ENCODE results near the gene FGA.

The FGA gene

GRCh38 chr4:154579927-154580326, 10.6 kb downstream of the FGA start:
- DNase-seq (ENCODE audit: low spot score) = no peak

DNA sequence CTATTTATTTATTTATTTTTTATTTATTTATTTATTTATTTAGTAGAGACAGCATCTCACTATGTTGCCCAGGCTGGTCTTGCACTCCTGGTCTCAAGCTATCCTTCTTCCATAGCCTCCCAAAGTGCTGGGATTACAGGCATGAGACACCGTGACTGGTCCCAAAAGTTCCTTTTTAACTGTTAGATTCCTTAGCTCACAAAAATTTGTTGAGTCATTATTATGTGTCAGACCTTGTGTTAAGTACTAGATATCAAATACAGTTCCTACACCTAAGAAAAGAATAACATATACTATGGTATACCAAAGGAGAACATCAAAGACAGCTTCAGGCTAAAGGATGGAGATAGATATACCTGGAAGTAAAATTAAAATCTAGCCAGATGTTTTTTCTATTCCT, 11.6 kb downstream of the FGA start:
- no peak for DNase-seq (ENCODE audit: low spot score)

- DNase-seq (ENCODE audit: low spot score) = no peak
Observed at GRCh38 chr4:154577324-154577723, 13.2 kb downstream of the FGA start.

- DNase-seq (ENCODE audit: low spot score) = no peak
Observed at GRCh38 chr4:154574311-154574710, 16.2 kb downstream of the FGA start.

GRCh38 chr4:154573190-154573870, 17.2 kb downstream of the FGA start:
- DNase-seq (ENCODE audit: low spot score) = no peak

DNA sequence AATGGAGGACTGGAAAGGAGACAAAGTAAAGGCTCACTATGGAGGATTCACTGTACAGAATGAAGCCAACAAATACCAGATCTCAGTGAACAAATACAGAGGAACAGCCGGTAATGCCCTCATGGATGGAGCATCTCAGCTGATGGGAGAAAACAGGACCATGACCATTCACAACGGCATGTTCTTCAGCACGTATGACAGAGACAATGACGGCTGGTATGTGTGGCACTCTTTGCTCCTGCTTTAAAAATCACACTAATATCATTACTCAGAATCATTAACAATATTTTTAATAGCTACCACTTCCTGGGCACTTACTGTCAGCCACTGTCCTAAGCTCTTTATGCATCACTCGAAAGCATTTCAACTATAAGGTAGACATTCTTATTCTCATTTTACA, 21.0 kb downstream of the FGA start:
- no peak for DNase-seq (ENCODE audit: low spot score)

- no peak for DNase-seq (ENCODE audit: low spot score)
Observed at GRCh38 chr4:154569028-154569427, 21.5 kb downstream of the FGA start.

DNA sequence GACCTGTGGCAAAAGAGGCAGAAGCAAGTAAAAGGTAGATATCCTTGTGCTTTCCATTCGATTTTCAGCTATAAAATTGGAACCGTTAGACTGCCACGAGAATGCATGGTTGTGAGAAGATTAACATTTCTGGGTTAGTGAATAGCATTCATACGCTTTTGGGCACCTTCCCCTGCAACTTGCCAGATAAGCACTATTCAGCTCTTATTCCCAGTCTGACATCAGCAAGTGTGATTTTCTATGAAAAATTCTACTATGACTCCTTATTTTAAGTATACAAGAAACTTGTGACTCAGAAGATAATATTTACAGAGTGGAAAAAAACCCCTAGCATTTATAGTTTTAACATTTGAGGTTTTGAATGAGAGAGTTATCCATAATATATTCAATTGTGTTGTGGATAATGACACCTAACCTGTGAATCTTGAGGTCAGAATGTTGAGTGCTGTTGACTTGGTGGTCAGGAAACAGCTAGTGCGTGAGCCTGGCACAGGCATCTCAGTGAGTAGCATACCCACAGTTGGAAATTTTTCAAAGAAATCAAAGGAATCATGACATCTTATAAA, 23.8 kb downstream of the FGA start:
- DNase-seq (ENCODE audit: low spot score) = no peak

DNA sequence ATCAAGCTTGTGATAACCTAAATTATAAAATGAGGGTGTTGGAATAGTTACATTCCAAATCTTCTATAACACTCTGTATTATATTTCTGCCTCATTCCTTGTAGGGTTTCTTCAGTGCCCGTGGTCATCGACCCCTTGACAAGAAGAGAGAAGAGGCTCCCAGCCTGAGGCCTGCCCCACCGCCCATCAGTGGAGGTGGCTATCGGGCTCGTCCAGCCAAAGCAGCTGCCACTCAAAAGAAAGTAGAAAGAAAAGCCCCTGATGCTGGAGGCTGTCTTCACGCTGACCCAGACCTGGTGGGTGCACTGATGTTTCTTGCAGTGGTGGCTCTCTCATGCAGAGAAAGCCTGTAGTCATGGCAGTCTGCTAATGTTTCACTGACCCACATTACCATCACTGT, 24.8 kb downstream of the FGA start:
- no peak for DNase-seq (ENCODE audit: low spot score)

- DNase-seq (ENCODE audit: low spot score) = no peak
Observed at GRCh38 chr4:154564311-154564710, 26.2 kb downstream of the FGA start.

DNA sequence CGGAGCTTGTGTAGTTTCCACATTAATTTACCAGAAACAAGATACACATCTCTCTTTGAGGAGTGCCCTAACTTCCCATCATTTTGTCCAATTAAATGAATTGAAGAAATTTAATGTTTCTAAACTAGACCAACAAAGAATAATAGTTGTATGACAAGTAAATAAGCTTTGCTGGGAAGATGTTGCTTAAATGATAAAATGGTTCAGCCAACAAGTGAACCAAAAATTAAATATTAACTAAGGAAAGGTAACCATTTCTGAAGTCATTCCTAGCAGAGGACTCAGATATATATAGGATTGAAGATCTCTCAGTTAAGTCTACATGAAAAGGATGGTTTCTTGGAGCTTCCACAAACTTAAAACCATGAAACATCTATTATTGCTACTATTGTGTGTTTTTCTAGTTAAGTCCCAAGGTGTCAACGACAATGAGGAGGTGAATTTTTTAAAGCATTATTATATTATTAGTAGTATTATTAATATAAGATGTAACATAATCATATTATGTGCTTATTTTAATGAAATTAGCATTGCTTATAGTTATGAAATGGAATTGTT, 27.8 kb downstream of the FGA start, which contains the start of gene FGB:
Gene FGB (plus strand): TSS at position 315 of the 558 bp plus-strand sequence. CDS start 8 bp downstream, at position 323.
- DNase-seq (ENCODE audit: low spot score) = no peak

GRCh38 chr4:154560824-154561231, 29.7 kb downstream of the FGA start:
- no peak for DNase-seq (ENCODE audit: low spot score)

DNA sequence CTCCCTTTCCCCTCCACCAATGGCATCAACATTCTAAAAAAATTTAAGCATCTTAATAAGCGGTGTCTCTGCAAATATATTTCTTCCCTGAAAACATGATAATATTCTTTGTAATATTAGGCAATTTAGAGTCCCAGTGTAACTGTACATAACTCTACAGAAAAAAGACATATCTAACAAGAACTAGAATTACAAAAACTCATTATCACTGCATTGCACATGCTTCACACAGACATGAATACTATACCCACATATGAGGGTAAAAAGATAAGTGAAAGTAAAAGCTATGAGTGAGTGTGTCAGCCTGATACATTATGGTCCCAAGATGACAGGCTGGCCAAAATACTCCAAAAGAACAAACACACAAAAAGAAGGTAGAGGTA, 30.1 kb downstream of the FGA start:
- DNase-seq (ENCODE audit: low spot score) = no peak

DNA sequence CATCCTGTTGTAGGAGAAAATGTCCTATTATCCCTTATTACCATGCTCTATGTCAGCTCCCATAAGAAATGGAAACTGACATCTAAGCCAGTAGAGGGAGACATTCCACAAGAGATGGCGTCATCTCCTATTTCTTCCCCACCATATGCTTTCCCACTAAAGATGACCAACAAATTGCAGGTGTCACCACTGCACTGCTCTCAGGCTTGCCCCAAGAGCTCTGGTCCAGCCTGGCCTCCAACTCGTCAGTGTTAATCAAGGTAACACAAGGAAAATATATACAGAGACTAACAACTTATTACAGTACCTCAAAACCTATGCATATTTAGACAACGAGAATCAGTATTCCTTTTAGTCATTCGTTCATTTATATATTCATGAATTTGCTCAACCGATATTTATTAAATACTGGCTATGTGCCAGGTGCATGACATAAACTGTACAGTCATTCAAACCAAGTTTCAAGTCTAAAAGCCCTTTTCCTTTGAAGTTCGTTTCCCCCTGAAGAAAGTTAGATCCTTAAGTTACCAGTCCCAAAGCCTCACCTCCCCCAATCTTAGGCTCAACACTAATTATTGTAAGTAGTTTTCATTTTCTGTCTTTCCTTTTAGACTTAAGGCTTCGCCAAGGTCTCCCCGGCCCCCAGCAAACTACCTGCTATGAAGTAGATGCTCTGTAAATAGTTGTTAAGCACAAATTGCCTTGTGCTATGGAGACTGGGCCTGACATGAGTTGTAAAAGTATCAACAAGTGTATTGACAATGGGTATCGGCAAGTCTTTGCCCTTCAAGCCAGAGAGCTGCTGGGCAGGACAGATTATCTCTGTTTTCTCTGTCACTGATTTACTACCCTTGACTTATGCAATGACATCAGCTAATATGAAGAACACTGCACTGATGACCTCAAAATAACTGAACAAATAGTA, 30.8 kb downstream of the FGA start:
- no peak for DNase-seq (ENCODE audit: low spot score)

DNA sequence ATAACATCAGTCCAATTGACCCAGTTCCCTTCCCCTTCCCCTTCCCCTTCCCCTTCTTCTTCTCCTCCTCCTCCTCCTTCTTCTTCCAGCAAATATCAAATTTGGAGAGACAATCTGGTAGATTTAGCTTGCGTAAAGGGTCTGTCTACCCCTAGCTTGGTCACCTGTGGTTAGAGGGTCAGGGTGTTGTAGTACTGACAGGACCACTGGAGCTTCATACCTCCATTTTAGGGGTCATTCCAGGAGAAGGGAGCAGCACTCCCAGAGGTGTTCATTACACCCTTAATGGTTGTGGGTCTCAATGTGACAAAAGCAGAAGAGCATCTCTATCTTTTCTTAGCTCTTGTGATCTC, 31.4 kb downstream of the FGA start:
- no peak for DNase-seq (ENCODE audit: low spot score)

GRCh38 chr4:154551872-154552686, 38.5 kb downstream of the FGA start:
- DNase-seq (ENCODE audit: low spot score) = peak; percentile 81

DNA sequence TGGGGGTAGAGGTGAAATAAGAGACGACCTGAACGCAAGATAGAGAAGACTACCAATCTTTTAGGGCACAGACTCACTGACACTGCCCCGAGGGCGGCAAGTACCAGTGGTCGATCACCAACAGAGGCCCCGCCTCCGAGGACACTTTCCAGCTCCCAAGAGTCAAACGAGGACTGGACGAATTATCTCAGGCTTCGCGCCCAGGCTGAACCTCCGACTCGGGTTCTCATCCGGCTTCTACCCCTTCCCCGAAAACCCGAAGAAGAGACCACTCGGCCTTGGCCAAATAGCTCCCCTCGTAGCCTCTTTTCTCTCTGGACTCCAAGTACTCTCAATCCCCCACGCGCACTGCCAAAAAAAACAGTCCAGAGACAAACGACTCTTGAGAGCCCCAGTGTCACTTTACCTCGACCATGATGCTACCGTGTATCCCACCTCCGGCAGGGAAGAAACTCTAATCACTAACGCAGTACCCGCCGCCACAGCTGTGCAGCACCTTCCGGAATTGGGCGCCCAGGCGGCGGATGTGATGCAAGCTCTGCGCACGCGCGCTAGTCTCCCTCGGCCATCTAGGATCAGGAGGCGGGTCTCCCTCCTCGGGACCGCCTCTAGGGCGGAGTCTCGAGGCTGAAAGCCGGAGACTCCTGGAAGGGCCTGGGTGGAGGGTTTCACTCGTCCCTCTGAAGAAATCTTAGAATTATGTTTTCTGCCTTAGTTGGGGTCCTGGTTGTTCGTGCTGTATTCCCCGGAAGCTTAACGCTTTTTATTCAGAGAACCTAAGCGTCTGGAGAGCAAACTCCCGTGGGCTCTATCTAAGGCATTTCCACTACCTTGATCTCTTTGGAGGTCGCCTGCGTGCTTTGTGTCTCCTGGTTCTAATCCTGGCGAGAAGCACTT, 40.4 kb downstream of the FGA start, which contains the start of gene PLRG1:
Gene PLRG1 (minus strand): TSS at position 507 of the 897 bp plus-strand sequence. CDS start 92 bp downstream, at position 415.
- DNase-seq (ENCODE audit: low spot score) = peak; percentile 96

DNA sequence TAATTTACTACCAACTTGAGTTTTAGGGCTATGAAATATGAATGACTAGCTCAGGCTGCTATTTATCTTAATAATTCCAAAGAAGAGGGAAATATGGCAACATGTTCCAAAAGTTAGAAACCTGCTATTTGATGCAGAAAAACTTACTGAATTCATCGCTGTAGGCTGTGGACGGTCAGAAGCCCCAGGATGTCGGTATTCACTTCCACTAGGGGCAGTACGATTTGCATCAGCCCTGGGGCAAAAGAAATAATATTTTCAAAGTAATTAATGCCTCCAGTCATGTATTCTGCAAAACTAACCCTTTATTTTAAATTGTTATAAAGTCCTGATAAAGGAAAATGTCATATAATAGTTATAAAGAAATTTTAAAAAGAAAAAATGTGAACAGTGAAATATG, 44.9 kb downstream of the FGA start:
- DNase-seq (ENCODE audit: low spot score) = no peak

DNA sequence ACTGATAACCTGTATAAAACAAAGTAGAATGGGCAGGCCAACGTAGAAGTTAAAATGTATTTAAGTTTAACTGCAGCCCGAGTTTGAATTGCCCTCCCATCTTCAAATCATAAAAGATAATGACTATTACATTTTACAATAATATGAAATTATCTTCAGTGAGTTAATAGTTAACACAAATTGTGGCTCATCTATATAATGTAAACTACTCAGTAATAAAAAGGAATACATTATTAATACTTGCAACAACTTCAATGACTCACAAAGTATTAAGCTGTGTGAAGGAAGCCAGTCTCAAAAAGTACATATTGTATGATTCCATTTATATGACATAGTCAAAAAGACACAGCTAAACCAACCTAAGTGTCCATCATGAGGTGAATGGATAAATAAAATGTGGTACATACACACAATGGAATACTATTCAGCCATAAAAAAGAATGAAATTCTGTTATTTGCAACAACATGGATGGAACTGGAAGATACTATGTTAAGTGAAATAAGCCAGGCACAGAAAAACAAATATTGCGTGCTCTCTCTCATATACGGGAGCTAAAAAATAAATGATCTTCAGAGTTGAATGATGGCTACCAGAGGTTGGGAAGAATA, 48.2 kb downstream of the FGA start:
- no peak for DNase-seq (ENCODE audit: low spot score)
